Measurements from ENCODE around the gene FAM120C. TPM values are rescaled to one million over a fixed set of nuclear protein-coding genes. Genes with fewer than 3 reads are reported as not detected.

Gene FAM120C
- total RNA-seq, 2 donors from 2014 or later = 6.8 to 12.5 TPM

- Histone ChIP-seq H3K9me3 (no peaks in the 10 kb centered on the region), H3K4me3 (no peak overlapping the region), H3K27ac (no peak overlapping the region), H3K4me1 (ENCODE audit: control insufficient read depth in 1 of 2, low read depth in 2 of 2) (no peaks in the 10 kb centered on the region), H3K36me3 (no peaks in the 10 kb centered on the region), H3K27me3 (replicated peaks; ENCODE audit: insufficient read depth) (no peaks in the 10 kb centered on the region)
- DNase-seq (ENCODE audit: low spot score) (no peak), ATAC-seq (ENCODE audit: insufficient number of reproducible peaks, low FRiP score, low read depth) (no peak)
- TF ChIP-seq, protein P1, sequence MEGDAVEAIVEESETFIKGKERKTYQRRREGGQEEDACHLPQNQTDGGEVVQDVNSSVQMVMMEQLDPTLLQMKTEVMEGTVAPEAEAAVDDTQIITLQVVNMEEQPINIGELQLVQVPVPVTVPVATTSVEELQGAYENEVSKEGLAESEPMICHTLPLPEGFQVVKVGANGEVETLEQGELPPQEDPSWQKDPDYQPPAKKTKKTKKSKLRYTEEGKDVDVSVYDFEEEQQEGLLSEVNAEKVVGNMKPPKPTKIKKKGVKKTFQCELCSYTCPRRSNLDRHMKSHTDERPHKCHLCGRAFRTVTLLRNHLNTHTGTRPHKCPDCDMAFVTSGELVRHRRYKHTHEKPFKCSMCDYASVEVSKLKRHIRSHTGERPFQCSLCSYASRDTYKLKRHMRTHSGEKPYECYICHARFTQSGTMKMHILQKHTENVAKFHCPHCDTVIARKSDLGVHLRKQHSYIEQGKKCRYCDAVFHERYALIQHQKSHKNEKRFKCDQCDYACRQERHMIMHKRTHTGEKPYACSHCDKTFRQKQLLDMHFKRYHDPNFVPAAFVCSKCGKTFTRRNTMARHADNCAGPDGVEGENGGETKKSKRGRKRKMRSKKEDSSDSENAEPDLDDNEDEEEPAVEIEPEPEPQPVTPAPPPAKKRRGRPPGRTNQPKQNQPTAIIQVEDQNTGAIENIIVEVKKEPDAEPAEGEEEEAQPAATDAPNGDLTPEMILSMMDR (IDR thresholded peaks at IDR 0.05) = no peak
Observed at GRCh38 chrX:54049801-54050200, 133.3 kb downstream of the FAM120C start.

DNA sequence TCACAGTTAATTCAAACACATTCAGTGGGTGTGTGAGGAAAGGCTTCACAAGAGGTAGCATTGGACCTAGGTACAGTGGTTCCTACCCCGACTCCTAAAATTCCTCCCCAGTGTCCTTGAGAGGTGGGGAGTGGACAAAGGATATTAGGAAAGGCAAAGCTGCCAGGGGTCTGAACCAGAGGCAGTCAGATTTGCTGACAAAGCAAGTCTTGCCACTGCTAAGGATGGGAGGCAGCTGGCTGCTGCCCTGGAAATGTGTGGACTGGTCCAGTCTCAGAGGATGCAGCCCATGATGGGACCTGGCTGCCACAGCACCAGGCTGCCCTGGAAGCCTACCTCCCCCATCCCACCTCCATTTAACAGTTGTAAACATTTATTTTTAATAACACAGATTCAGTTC is 134.6 kb downstream of the FAM120C start:
- Histone ChIP-seq H3K27me3 (replicated peaks; ENCODE audit: insufficient read depth) (no peaks in the 10 kb centered on the region), H3K4me3 (no peak overlapping the region), H3K36me3 (no peaks in the 10 kb centered on the region), H3K27ac (no peak overlapping the region), H3K4me1 (ENCODE audit: control insufficient read depth in 1 of 2, low read depth in 2 of 2) (no peaks in the 10 kb centered on the region), H3K9me3 (no peaks in the 10 kb centered on the region)
- TF ChIP-seq, protein P1 (IDR thresholded peaks at IDR 0.05) = no peak
- no peak for DNase-seq (ENCODE audit: low spot score)
- no peak for ATAC-seq (ENCODE audit: insufficient number of reproducible peaks, low FRiP score, low read depth)

DNA sequence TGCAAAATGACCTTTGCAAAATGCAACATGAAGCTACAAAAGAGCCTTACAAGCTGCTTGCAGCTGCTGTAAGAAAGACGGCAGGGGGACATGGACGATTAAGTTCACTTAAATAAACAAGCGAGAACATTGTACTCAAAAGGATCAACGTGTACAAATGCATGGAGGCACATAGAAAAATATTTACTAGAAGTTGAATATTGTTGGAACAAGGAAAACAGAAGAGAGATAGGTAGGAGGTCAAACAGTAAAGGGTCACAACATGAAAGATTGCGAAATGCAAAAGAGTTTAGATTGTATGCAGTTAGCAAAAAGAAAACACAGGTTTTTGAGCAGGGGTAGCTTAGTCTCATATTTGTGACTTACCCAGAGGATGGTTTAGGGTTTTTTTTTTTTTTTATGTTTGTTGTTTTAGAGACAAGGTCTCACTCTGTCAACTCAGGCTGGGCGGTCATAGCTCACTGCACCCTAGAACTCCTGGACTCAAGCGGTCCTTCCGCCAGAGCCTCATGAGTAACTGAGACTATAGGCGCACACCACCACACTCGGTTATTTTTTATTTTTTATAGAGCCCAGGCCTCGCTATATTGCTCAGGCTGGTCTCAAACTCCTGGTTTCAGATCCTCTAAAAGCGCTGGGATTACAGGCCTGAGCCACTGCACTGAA is 137.4 kb downstream of the FAM120C start:
- no peaks in the 10 kb centered on the region for H3K9me3 ChIP-seq
- DNase-seq (ENCODE audit: low spot score) = no peak
- no peaks in the 10 kb centered on the region for H3K36me3 ChIP-seq
- no peaks in the 10 kb centered on the region for H3K4me1 ChIP-seq (ENCODE audit: control insufficient read depth in 1 of 2, low read depth in 2 of 2)
- H3K4me3 ChIP-seq = no peak overlapping the region
- no peak for ATAC-seq (ENCODE audit: insufficient number of reproducible peaks, low FRiP score, low read depth)
- TF ChIP-seq, protein P1 (IDR thresholded peaks at IDR 0.05) = no peak
- H3K27ac ChIP-seq = peak overlapping the region; percentile 85 to 97
- H3K27me3 ChIP-seq (replicated peaks; ENCODE audit: insufficient read depth) = no peaks in the 10 kb centered on the region

DNA sequence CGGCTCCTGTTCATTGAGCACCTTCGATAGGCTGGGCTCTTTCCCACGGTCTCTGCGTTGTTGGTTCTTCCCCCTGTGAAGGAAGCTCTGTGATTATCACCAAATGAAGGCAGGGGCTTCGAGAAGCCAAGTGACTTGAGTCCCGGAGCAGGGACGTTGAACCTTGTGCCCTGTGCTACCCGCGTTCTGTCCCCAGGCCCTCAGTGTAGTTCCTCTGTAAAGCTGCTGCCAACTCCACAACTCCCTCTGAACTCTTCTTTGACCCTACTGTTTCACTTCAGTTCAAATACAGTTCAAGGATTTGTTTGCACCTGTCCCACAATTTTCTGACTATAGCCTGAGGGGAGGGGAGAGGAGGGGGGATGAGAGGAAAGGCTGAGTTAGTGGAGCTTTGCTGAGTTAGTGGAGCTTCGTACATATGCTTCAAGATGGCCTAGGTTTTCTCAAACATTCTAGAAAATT is 138.1 kb downstream of the FAM120C start:
- DNase-seq (ENCODE audit: low spot score) = no peak
- Histone ChIP-seq H3K9me3 (no peaks in the 10 kb centered on the region), H3K4me3 (peak overlapping the region; percentile 89), H3K4me1 (ENCODE audit: control insufficient read depth in 1 of 2, low read depth in 2 of 2) (no peaks in the 10 kb centered on the region), H3K27ac (peak overlapping the region; percentile 85 to 97), H3K27me3 (replicated peaks; ENCODE audit: insufficient read depth) (no peaks in the 10 kb centered on the region), H3K36me3 (no peaks in the 10 kb centered on the region)
- no peak for ATAC-seq (ENCODE audit: insufficient number of reproducible peaks, low FRiP score, low read depth)
- TF ChIP-seq, protein P1 (IDR thresholded peaks at IDR 0.05) = no peak

DNA sequence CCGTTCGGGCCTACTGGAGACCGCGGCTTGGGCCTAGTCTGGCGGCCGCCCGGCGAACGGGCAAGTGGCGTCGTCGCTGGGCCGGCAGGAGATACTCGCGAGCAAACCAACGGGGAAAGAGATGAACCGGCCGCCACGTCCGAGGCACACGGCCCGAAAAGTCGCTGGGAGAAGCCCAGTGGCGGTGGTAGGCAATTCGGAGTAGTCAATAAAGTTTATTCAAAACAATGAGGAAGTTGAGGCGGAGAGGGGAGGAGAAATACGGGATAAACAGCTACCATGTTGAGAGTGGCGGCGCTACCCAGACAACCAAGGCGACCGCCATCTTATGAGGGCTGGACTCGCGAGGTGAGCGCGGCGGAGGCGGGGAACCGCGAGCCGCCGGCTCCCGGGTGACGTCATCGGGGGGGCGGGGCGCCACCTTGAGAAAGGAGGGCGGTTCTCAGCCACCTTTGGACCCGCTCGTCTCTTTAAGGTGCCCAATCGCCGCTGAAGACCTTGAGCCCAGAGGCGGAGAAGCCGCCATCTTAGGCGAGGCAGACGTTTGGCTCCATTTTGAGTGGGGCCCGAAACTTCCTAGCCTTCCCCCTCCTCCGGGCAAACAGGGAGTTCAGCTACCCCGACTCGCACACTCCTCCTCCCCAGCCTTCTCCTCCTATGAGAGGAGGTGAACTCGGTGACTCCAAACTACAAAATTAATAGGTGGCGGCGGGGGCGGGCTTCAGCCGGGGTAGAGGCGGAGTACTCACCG is 138.8 kb downstream of the FAM120C start, which contains the start of gene PHF8:
PHF8 (minus strand) TSS at position 348 of the 751 bp plus-strand sequence. CDS start 1,745 bp downstream, outside the sequence.
- DNase-seq (ENCODE audit: low spot score) (peak; percentile 73), ATAC-seq (ENCODE audit: insufficient number of reproducible peaks, low FRiP score, low read depth) (peak; percentile 86)
- TF ChIP-seq, protein P1 (IDR thresholded peaks at IDR 0.05) = no peak
- Histone ChIP-seq H3K27ac (peak within 1 kb of the TSS; percentile 94 to 97), H3K9me3 (no peaks in the 10 kb centered on the region), H3K4me1 (ENCODE audit: control insufficient read depth in 1 of 2, low read depth in 2 of 2) (no peaks in the 10 kb centered on the region), H3K36me3 (no peaks in the 10 kb centered on the region), H3K4me3 (peak within 1 kb of the TSS; percentile 89), H3K27me3 (replicated peaks; ENCODE audit: insufficient read depth) (no peaks in the 10 kb centered on the region)
